Fibroblast of the aortic adventitia (primary cell): ENCODE measurements around the gene PAPPA. TPM values are rescaled to one million over a fixed set of nuclear protein-coding genes. Genes with fewer than 3 reads are reported as not detected.

ENCODE experiments used
- DNase-seq: peaks from one replicate; pipeline ENCODE4 v3.0.0-alpha.2; 2010; ENCODE audit warnings: low read depth
- H3K4me3 ChIP-seq: 2 replicates; pipeline ENCODE4 v1.5.1; 2011; ENCODE audit warnings: low read depth, mild to moderate bottlenecking, control low read depth, low read length, moderate library complexity
- CTCF ChIP-seq: IDR thresholded peaks from 2 replicates; pipeline ENCODE4 v1.5.1; 2011; ENCODE audit warnings: mild to moderate bottlenecking, low read length, control low read depth, inconsistent platforms; ENCODE audit not compliant: insufficient read depth
- total RNA-seq: library from RNA; depleted of rRNA; stranded (reverse); fragments of >200 nt; gene quantifications from 2 replicates; pipeline ENCODE4 v1.2.3, GENCODE V29; 2012; ENCODE audit warnings: low replicate concordance

PAPPA gene
- total RNA-seq, 1 donor: 80.5 TPM

GRCh38 chr9:116234081-116234480, 80.5 kb downstream of the PAPPA start:
- no peak overlapping the region for H3K4me3 ChIP-seq
- DNase-seq: peak; percentile 97
- no peak for TF ChIP-seq CTCF

DNA sequence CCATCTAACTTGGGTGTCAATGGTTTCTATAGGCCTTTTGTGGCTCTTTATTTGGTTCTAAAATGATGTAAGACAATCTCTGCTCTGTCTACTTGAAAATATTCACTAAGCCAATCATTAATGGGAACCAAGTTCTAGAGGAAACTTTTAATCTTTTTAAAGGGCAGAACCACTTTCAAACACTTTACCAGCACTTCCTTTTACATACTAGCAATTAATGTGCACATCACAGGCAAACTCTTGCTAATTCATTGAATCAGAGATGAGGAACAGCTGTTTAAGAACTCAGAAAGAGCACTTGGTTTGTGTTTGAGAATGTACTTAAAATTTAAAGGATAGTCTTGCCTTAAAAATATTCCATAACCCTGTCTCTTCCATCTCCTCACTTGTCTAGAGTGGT, 83.4 kb downstream of the PAPPA start:
- no peak overlapping the region for H3K4me3 ChIP-seq
- no peak for TF ChIP-seq CTCF
- DNase-seq: no peak

DNA sequence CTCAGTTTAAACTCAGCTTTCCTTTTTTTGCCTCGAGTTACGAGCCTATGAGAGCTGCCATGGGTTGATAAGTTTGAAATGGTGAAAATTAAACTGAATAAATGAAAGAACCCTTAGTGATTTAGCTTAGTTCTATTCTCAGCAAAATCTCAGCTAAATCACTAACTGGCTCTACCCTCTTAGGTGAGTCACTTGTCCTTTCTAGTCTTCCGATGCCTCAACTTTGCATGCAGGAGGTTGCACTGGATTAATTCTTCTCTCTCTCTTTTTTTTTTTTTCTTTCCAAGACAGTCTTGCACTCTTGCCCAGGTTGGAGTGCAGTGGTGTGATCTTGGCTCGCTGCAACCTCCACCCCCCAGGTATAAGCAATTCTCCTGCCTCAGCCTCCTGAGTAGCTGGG, 83.9 kb downstream of the PAPPA start:
- no peak overlapping the region for H3K4me3 ChIP-seq
- DNase-seq: no peak
- TF ChIP-seq CTCF: no peak

DNA sequence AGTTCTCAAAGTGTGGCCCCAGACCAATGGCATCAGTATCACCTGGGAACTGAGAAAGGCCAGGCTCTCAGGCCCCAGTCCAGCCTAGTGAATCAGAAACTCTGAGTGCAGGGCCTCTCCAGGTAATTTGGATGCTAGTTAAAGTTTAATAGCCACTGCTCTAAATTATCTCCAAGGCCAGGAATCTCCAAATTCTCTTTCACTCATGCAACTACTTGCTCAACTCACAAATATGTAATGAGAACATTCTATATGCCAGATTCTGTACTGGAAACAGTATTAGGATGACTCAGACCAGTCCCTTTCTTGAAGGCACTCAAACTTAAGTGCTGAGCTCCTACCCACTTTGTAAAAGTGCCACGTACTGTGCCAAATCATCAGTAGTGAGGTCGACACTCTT, 84.6 kb downstream of the PAPPA start:
- TF ChIP-seq CTCF: no peak
- peak; percentile 91 for DNase-seq
- no peak overlapping the region for H3K4me3 ChIP-seq

- peak; percentile 63 for DNase-seq
- H3K4me3 ChIP-seq: no peak overlapping the region
- TF ChIP-seq CTCF: no peak
Observed at GRCh38 chr9:116238776-116239340, 85.3 kb downstream of the PAPPA start.

GRCh38 chr9:116243708-116244107, 90.1 kb downstream of the PAPPA start:
- no peak for TF ChIP-seq CTCF
- no peak overlapping the region for H3K4me3 ChIP-seq
- no peak for DNase-seq

GRCh38 chr9:116247284-116247683, 93.7 kb downstream of the PAPPA start:
- no peak for DNase-seq
- no peak overlapping the region for H3K4me3 ChIP-seq
- no peak for TF ChIP-seq CTCF
